HG03175 (cell line): ENCODE data around the gene NUPR2.
"Not testable (repeated sequence)": the region's sequence is repeated elsewhere in the genome, so short reads cannot be mapped to it uniquely, and the experiment has no call there.

Experiments
- ATAC-seq: cut with Tn5 transposase; IDR thresholded peaks from one replicate; pipeline ENCODE4 v1.9.1; 2021; ENCODE audit warnings: mild to moderate bottlenecking, moderate library complexity; ENCODE audit not compliant: unreplicated experiment

NUPR2 gene

GRCh38 chr7:56087445-56087844 lies 28.8 kb downstream of the NUPR2 start:
- no peak for ATAC-seq

GRCh38 chr7:56086761-56087160 lies 29.5 kb downstream of the NUPR2 start:
- ATAC-seq = no peak

GRCh38 chr7:56083150-56083785 lies 32.9 kb downstream of the NUPR2 start:
- no peak for ATAC-seq

GRCh38 chr7:56081626-56082340 lies 34.4 kb downstream of the NUPR2 start:
- no peak for ATAC-seq

GRCh38 chr7:56080726-56081435 lies 35.3 kb downstream of the NUPR2 start:
- not testable (repeated sequence) for ATAC-seq

- no peak for ATAC-seq
Observed at GRCh38 chr7:56079450-56080185, 36.6 kb downstream of the NUPR2 start.

GRCh38 chr7:56078196-56078595 lies 38.0 kb downstream of the NUPR2 start:
- no peak for ATAC-seq

GRCh38 chr7:56077681-56078080 lies 38.5 kb downstream of the NUPR2 start:
- ATAC-seq = no peak

- ATAC-seq = peak; percentile 87
Observed at GRCh38 chr7:56074371-56074791, 41.8 kb downstream of the NUPR2 start.

- ATAC-seq = not testable (repeated sequence)
Observed at GRCh38 chr7:56066376-56066775, 49.8 kb downstream of the NUPR2 start.
